ENCODE measurements around the gene ADAMTS1.

ADAMTS1 gene

GRCh38 chr21:26790296-26790695 is 54.9 kb downstream of the ADAMTS1 start:
- no peak for DNase-seq (ENCODE audit: low read depth)
- H3K4me3 ChIP-seq (ENCODE audit: low read depth, low read length) = no peak overlapping the region
- no peak for TF ChIP-seq CTCF (IDR thresholded peaks at IDR 0.05; ENCODE audit: control insufficient read depth, extremely low read depth, insufficient read depth)

GRCh38 chr21:26788790-26789189 is 56.4 kb downstream of the ADAMTS1 start:
- no peak overlapping the region for H3K4me3 ChIP-seq (ENCODE audit: low read depth, low read length)
- DNase-seq (ENCODE audit: low read depth) = no peak
- TF ChIP-seq CTCF (IDR thresholded peaks at IDR 0.05; ENCODE audit: control insufficient read depth, extremely low read depth, insufficient read depth) = no peak

Data from LNCaP clone FGC (cell line).